Measurements from ENCODE around the gene MACROD2.
A peak's percentile ranks its signal among the peaks of the same experiment; 100 is the strongest.

Gene MACROD2

GRCh38 chr20:14948416-14948815, 953.1 kb downstream of the MACROD2 start:
- TF ChIP-seq CTCF (IDR thresholded peaks at IDR 0.05; ENCODE audit: insufficient read depth, low read depth, low read length, missing control alignments) = no peak
- peak; percentile 10 for DNase-seq (ENCODE audit: low read depth)
- no peak overlapping the region for H3K4me3 ChIP-seq (ENCODE audit: low read depth, low read length)

DNA sequence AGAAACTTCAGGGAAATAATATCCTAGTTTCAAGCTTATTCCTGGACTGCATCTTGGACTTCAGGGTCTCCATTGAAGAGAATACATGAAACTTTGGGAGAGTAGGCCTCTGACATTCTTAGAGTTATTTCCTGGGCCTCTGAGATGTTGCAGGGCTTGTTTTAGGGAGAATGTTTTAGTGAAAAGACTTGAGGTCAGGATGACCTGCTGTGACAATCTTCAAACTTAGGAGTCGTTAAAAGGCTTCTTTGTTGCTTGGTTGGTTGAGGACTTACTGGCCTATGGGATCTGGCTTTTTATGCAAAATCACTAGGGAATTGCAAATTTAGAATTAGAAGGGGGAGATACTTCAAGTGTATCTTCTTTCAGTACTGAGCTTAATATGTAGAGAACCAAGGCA, 955.3 kb downstream of the MACROD2 start:
- H3K4me3 ChIP-seq (ENCODE audit: low read depth, low read length) = no peak overlapping the region
- DNase-seq (ENCODE audit: low read depth) = no peak
- no peak for TF ChIP-seq CTCF (IDR thresholded peaks at IDR 0.05; ENCODE audit: insufficient read depth, low read depth, low read length, missing control alignments)

- H3K4me3 ChIP-seq (ENCODE audit: low read depth, low read length) = no peak overlapping the region
- no peak for TF ChIP-seq CTCF (IDR thresholded peaks at IDR 0.05; ENCODE audit: insufficient read depth, low read depth, low read length, missing control alignments)
- peak; percentile 65 for DNase-seq (ENCODE audit: low read depth)
These were observed 955.8 kb downstream of the MACROD2 start for GRCh38 chr20:14951105-14951504.

GRCh38 chr20:14951707-14952418, 956.5 kb downstream of the MACROD2 start:
- DNase-seq (ENCODE audit: low read depth) = no peak
- TF ChIP-seq CTCF (IDR thresholded peaks at IDR 0.05; ENCODE audit: insufficient read depth, low read depth, low read length, missing control alignments) = no peak
- no peak overlapping the region for H3K4me3 ChIP-seq (ENCODE audit: low read depth, low read length)

GRCh38 chr20:14953736-14954135, 958.4 kb downstream of the MACROD2 start:
- no peak for DNase-seq (ENCODE audit: low read depth)
- H3K4me3 ChIP-seq (ENCODE audit: low read depth, low read length) = no peak overlapping the region
- no peak for TF ChIP-seq CTCF (IDR thresholded peaks at IDR 0.05; ENCODE audit: insufficient read depth, low read depth, low read length, missing control alignments)

GRCh38 chr20:14955399-14955798, 960.1 kb downstream of the MACROD2 start:
- no peak for DNase-seq (ENCODE audit: low read depth)
- TF ChIP-seq CTCF (IDR thresholded peaks at IDR 0.05; ENCODE audit: insufficient read depth, low read depth, low read length, missing control alignments) = no peak

DNA sequence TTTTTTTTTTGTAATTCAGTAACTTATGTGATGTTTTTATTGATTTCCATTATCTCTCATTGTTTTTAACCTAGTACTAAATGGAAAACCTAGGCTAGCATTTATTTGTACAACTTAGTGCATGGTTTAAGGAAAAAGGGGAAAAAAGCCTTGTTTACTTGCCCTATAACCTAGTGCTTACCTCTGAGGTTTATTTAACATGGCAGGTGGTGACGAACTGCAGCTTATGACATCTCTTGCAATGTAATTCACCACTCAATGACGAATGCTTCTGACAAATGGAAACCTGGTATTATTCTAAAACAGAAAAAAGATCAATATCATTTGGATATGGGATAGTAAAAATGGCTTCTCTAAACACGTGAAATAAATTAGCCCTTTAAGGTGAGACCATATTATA, 960.7 kb downstream of the MACROD2 start:
- no peak for DNase-seq (ENCODE audit: low read depth)
- H3K4me3 ChIP-seq (ENCODE audit: low read depth, low read length) = no peak overlapping the region
- no peak for TF ChIP-seq CTCF (IDR thresholded peaks at IDR 0.05; ENCODE audit: insufficient read depth, low read depth, low read length, missing control alignments)

More at GRCh38 chr20:14955399-14955798, 960.1 kb downstream of the MACROD2 start:
- no peak overlapping the region for H3K4me3 ChIP-seq (ENCODE audit: low read depth, low read length)
